HG03060 (cell line): ENCODE data around the gene AGBL4.

Experiments used
- ATAC-seq: cut with Tn5 transposase; IDR thresholded peaks from one replicate; pipeline ENCODE4 v1.9.1; 2021; ENCODE audit warnings: low read depth, moderate number of reproducible peaks; ENCODE audit not compliant: unreplicated experiment

The AGBL4 gene

DNA sequence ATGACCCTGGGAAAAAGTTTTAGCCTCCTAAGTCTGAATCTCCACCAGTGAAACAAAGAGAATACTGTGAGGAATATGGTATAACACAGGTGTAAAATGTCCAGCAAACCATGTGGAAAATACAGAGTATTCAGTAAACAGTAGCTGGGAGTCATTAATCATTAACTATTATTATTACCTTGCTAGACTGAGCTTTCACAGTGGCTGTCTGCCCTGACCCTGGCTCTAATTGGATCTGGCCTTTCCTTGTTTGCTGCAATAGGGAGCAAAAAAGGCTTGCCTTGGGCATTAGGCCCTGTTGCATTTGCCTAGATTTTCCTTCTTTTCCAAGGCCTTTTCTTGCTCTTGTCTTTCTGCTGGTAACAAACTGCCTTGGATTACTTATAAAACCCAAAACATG lies 1068.0 kb downstream of the AGBL4 start:
- no peak for ATAC-seq

- ATAC-seq = no peak
Measured at GRCh38 chr1:48953617-48954016, 1070.1 kb downstream of the AGBL4 start.

GRCh38 chr1:48948562-48948961 lies 1075.2 kb downstream of the AGBL4 start:
- no peak for ATAC-seq

GRCh38 chr1:48947761-48948537 lies 1075.8 kb downstream of the AGBL4 start:
- ATAC-seq = no peak

- no peak for ATAC-seq
Measured at GRCh38 chr1:48946070-48946469, 1077.7 kb downstream of the AGBL4 start.

- ATAC-seq = no peak
Measured at GRCh38 chr1:48944811-48945210, 1078.9 kb downstream of the AGBL4 start.

- no peak for ATAC-seq
Measured at GRCh38 chr1:48943826-48944225, 1079.9 kb downstream of the AGBL4 start.

DNA sequence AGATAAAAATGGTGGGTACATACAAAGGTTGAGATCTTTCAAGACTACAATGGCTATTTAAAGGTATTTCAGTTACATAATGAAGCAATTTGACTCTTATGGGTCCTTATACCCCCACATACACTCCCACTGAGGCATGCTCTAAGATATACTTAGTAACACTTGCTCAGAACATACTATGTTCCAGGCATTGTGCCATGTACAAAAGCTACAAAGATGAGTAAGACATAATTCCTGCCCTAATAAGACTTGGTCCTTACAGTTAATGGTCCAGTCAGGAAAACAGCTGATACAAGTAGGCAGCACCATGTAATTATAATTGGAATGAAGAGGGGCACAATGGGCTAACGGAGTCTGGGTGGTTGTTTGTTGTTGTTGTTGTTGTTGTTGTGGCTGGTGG lies 1080.4 kb downstream of the AGBL4 start:
- no peak for ATAC-seq

DNA sequence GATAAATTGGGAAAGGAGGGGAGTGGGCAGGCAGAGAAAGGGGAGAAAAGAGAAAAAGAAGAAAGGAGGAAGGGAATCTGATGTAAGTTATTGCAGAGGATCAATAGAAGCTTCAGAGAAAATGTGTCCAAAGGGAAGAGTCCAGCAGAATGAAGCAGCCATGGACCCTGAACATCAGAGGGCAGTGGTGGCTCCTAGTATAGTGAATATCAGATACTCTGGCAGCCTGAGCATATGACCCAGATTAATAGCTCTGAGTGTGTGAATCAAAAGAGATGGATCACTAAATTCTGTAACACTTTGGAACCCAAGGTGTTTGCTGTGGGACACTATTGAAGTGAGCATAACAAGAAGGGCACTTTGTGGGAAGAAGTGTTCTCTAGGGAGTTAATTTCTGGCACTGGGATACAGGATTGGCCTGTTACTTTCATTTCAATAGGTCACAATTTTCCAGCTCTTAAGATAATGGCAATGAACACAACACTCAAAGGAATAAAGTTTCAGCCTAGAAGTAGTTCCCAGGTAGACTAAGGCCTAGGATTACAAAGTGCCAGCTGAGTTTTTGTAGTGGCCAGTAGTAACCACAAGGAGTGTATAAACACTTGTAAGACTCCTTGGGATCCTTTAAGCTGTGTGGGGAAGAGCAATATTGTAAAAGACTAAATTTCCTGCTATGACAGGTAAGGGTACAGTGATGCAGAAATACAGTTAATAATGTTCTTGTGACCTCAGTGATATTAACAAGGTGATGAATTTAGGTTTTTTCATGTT lies 1082.6 kb downstream of the AGBL4 start:
- ATAC-seq = no peak

- no peak for ATAC-seq
Measured at GRCh38 chr1:48940354-48940753, 1083.4 kb downstream of the AGBL4 start.

- ATAC-seq = no peak
Measured at GRCh38 chr1:48939828-48940227, 1083.9 kb downstream of the AGBL4 start.

DNA sequence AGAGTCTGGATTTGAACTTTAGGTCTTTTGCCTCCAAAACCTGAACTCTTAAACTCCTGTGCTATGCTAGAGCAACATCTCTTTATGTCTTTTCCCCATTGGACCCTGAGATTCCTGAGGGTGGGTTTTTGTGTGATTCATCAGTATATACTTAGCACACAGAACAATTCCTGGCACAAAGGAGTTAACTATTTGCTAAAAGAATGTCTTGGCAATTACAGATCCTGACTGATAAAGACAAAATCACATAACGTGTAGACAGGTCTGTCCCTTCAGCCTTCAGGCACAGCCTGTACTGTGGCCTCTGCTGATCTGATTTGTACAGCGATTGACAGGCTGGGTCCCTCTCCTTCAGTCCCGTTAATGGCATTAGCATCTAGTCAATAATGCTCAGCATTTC lies 1084.7 kb downstream of the AGBL4 start:
- ATAC-seq = no peak

DNA sequence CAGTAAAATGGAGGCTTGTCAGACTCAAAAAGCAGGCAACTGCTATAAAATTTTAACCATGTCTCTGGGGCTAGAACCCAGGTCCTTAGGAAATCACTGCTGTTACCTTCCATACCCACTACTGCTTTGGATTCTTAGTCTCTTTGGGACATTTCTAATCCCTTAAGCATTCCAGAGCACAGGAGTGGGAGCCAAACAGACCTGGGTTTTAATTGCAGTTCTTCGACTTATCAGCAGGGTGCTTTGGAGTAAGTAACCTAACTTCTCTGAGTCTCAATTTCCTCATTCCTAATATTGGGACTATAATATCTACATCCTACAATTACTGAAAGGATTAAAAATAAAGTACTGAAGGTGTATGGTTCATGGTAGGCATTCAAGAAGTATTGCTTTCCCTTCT lies 1086.0 kb downstream of the AGBL4 start:
- ATAC-seq = no peak

DNA sequence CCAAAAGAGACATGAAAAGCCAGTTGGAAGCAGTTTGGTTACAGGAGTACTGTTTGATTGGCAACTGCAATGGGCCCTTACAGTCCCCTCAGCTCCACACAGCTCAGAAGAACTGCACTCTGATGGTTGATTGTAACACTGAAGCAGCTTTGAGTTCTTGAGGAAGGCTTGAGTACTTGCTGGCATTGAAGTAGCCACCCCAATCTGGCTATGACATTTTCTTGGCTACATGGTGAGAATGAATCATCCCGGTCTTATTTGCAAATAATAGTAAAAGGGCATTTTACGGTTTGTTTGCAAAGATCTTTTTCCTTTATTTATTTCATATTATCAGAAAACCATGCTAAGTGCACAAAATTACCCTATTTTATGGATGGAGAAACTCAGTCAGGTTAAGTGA lies 1087.3 kb downstream of the AGBL4 start:
- ATAC-seq = no peak

DNA sequence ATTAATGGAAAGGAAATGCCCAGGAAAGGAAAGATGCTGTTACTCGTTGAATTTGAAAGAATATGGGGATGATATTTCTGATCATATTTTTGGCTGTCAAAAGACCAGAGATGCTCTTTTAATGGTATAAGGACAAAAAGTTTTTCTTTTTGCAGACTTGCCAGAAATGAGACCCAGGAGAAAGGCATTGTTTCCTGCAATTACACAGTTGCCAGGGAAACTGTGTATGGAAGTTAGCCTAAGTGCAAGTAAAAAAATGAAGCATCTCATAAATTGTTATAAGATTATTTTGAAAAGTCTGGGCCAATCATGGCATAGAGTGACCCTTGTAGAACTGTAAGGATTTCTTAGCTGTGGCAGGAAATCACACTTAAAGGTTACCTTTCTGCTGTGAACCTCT lies 1091.4 kb downstream of the AGBL4 start:
- no peak for ATAC-seq

- ATAC-seq = no peak
Measured at GRCh38 chr1:48931506-48932192, 1092.1 kb downstream of the AGBL4 start.

DNA sequence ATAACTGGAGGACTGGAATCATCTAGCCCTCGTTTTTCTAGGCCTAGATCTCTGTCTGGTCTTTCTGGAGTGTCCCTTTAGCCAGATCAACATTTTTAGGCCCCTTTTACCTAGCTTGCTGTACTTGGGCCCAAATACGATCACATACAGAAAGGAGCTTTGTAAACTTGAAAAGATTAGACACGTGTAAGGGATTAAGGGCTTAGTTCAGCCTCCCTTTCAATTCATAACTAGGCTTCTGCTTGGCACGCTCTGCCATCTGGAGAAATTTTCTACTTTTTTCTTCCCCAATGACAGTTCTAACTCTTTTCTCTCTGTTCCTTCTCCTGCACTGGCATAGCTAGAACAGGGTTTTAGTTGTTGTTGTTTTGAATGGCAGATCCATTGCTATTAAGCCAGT lies 1093.7 kb downstream of the AGBL4 start:
- ATAC-seq = no peak

DNA sequence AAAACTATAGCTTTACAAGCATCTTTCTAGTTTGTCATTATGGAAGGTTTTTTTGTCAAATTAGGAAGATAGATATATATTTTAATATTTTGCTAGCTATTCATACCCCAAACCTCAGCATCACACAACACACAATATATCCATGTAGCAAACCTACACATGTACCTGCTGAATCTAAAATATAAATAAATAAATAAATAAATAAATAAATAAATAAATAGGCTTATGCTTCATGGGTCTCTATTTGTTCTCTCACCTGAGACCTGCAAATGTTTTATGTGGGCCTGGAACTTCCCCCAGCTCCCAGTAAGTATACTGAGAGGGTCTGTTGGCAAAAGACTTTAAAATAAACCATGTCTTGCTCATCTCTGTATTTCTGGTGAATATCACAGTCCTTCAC lies 1099.7 kb downstream of the AGBL4 start:
- no peak for ATAC-seq

DNA sequence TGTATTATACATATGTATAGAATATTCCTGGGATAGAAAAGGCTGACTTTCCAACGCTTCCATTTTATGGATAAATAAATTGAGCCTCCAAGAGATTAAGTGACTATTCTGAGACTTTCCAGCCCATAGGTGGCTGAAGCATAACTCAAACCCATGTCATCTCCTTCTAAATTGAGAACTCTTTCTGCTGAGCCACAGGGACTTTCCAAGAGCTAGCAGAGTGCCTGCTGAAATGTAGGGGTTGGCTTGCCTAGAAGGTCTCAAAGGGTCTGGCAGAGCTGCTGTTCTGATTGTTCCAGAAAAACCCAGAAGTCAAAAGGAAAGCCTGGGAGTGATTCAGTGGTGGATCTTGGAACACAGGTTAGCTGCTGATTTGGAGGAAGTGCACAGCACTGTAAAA lies 1100.6 kb downstream of the AGBL4 start:
- no peak for ATAC-seq

DNA sequence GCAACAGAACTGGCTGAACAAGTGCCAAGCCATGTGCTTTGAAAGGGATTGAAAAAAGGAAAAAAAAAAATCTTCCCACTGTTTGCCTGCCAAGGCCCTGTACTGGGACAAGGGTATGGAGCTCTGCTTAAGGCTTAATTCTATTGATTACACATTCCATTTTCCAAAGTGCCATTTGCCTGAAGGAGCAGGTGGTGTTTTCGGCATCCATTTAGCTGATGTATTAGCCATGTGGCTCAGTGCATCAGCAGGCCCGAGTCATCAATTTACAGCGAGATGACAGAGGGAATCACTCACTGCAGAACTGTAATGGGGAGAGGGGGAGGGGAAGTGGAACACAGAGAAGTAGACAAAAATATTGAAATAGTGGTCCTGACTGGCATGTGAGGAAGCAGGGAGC lies 1102.9 kb downstream of the AGBL4 start:
- no peak for ATAC-seq

GRCh38 chr1:48917901-48918603 lies 1105.7 kb downstream of the AGBL4 start:
- no peak for ATAC-seq
